OCI-LY3 (cell line): Measurements from ENCODE around the gene OR5A1.

ENCODE experiments used
- H2AFZ ChIP-seq: fragments of 200-600, 300-600 bp; shearing (Covaris generic); 2 replicates; pipeline ENCODE4 v1.6.0; 2014; ENCODE audit warnings: antibody characterized with exemption, low read depth, low read length
- H3K27ac ChIP-seq: fragments of 200-600, 300-600 bp; sonication (generic); 2 replicates; pipeline ENCODE4 v1.5.1; 2014; ENCODE audit warnings: mild to moderate bottlenecking, low read length, moderate library complexity, mixed read lengths
- H3K27me3 ChIP-seq: fragments of 200-600, 300-600 bp; sonication (generic); 2 replicates; pipeline ENCODE4 v1.6.1; 2014; ENCODE audit warnings: low read depth, low read length, mixed read lengths
- H3K36me3 ChIP-seq: fragments of 200-600, 300-600 bp; sonication (generic); replicated peaks from 2 replicates; pipeline ENCODE3; 2014; ENCODE audit warnings: low read depth, low read length, mixed read lengths
- H3K4me1 ChIP-seq: fragments of 300-600, 200-600 bp; sonication (generic); 2 replicates; pipeline ENCODE4 v1.6.1; 2014; ENCODE audit warnings: low read length, mixed read lengths
- H3K4me2 ChIP-seq: fragments of 200-600, 300-600 bp; sonication (generic); 2 replicates; pipeline ENCODE4 v1.6.1; 2014; ENCODE audit warnings: low read length, mixed read lengths
- H3K4me3 ChIP-seq: fragments of 300-600, 200-600 bp; sonication (generic); 2 replicates; pipeline ENCODE4 v1.5.1; 2014; ENCODE audit warnings: antibody characterized with exemption, mild to moderate bottlenecking, low read length, moderate library complexity
- H3K79me2 ChIP-seq: fragments of 300-600, 200-600 bp; shearing (Covaris generic); 2 replicates; pipeline ENCODE4 v1.6.1; 2014; ENCODE audit warnings: mild to moderate bottlenecking, low read length, mixed read lengths
- H3K9ac ChIP-seq: fragments of 300-600, 200-600 bp; shearing (Covaris generic); 2 replicates; pipeline ENCODE4 v1.6.0; 2014; ENCODE audit warnings: mild to moderate bottlenecking, low read length, moderate library complexity
- H3K9me3 ChIP-seq: fragments of 200-600, 300-600 bp; shearing (Covaris generic); 2 replicates; pipeline ENCODE4 v1.6.1; 2014; ENCODE audit warnings: low read length, mixed read lengths; ENCODE audit not compliant: insufficient read depth
- H4K20me1 ChIP-seq: fragments of 200-600, 300-600 bp; sonication (generic); 2 replicates; pipeline ENCODE4 v1.6.1; 2016; ENCODE audit warnings: low read length, mixed read lengths; ENCODE audit not compliant: insufficient read depth
- CTCF ChIP-seq: fragments of 200-600, 300-600 bp; sonication (generic); IDR thresholded peaks from 2 replicates; pipeline ENCODE4 v1.5.1; 2014; ENCODE audit warnings: antibody characterized with exemption, low read length, low read depth
- EZH2phosphoT487 ChIP-seq: fragments of 200-600 bp; shearing (Covaris generic); IDR thresholded peaks from 2 replicates; pipeline ENCODE4 v1.6.1; 2018; ENCODE audit warnings: antibody characterized with exemption, mixed run types, low read depth

OR5A1 gene

GRCh38 chr11:59418156-59418555, 18.1 kb upstream of the OR5A1 start:
- no peaks in the 10 kb centered on the region for H3K9me3 ChIP-seq
- H3K36me3 ChIP-seq = no peaks in the 10 kb centered on the region
- H4K20me1 ChIP-seq = no peaks in the 10 kb centered on the region
- H3K4me1 ChIP-seq = no peaks in the 10 kb centered on the region
- H3K27me3 ChIP-seq = 0 out of 2 replicates have a peak, but pooled peaks cover 4% of the 10 kb centered on the region
- H3K4me3 ChIP-seq = no peak overlapping the region
- H2AFZ ChIP-seq = no peak overlapping the region
- no peaks in the 10 kb centered on the region for H3K79me2 ChIP-seq
- no peak overlapping the region for H3K4me2 ChIP-seq
- TF ChIP-seq CTCF (no peak), EZH2phosphoT487 (no peak)
- no peak overlapping the region for H3K9ac ChIP-seq
- H3K27ac ChIP-seq = no peak overlapping the region

- H4K20me1 ChIP-seq = no peaks in the 10 kb centered on the region
- TF ChIP-seq CTCF (no peak), EZH2phosphoT487 (no peak)
- H3K27ac ChIP-seq = no peak overlapping the region
- H3K4me3 ChIP-seq = no peak overlapping the region
- no peaks in the 10 kb centered on the region for H3K4me1 ChIP-seq
- no peak overlapping the region for H3K4me2 ChIP-seq
- no peaks in the 10 kb centered on the region for H3K79me2 ChIP-seq
- H2AFZ ChIP-seq = no peak overlapping the region
- no peak overlapping the region for H3K9ac ChIP-seq
- H3K36me3 ChIP-seq = no peaks in the 10 kb centered on the region
- no peaks in the 10 kb centered on the region for H3K9me3 ChIP-seq
- H3K27me3 ChIP-seq = no peaks in the 10 kb centered on the region
Observed at GRCh38 chr11:59423835-59424234, 12.4 kb upstream of the OR5A1 start.

GRCh38 chr11:59425131-59425530, 11.1 kb upstream of the OR5A1 start:
- no peak overlapping the region for H2AFZ ChIP-seq
- no peak for TF ChIP-seq EZH2phosphoT487
- no peak for TF ChIP-seq CTCF
- no peaks in the 10 kb centered on the region for H3K36me3 ChIP-seq
- no peak overlapping the region for H3K9ac ChIP-seq
- H3K4me2 ChIP-seq = no peak overlapping the region
- H3K79me2 ChIP-seq = no peaks in the 10 kb centered on the region
- H3K27ac ChIP-seq = no peak overlapping the region
- no peaks in the 10 kb centered on the region for H4K20me1 ChIP-seq
- no peaks in the 10 kb centered on the region for H3K27me3 ChIP-seq
- H3K9me3 ChIP-seq = no peaks in the 10 kb centered on the region
- H3K4me3 ChIP-seq = no peak overlapping the region
- H3K4me1 ChIP-seq = no peaks in the 10 kb centered on the region

GRCh38 chr11:59426361-59427067, 9.8 kb upstream of the OR5A1 start, which contains the start of gene OR5A2:
OR5A2 (minus strand) TSS chr11:59426413; CDS start chr11:59422953, 3,460 bp downstream.
- H3K4me1 ChIP-seq = no peaks in the 10 kb centered on the region
- H3K4me2 ChIP-seq = no peak within 1 kb of the TSS
- no peak within 1 kb of the TSS for H3K27ac ChIP-seq
- no peak within 1 kb of the TSS for H3K9ac ChIP-seq
- no peaks in the 10 kb centered on the region for H3K36me3 ChIP-seq
- no peak within 1 kb of the TSS for H3K4me3 ChIP-seq
- H3K27me3 ChIP-seq = peaks cover 6% of the 10 kb centered on the region; the same call in 1 of the 2 replicates
- TF ChIP-seq EZH2phosphoT487 (no peak), CTCF (no peak)
- no peaks in the 10 kb centered on the region for H3K79me2 ChIP-seq
- no peaks in the 10 kb centered on the region for H4K20me1 ChIP-seq
- no peak within 1 kb of the TSS for H2AFZ ChIP-seq
- no peaks in the 10 kb centered on the region for H3K9me3 ChIP-seq
